Measurements from ENCODE around the gene ALPK3. TPM values are rescaled to one million over a fixed set of nuclear protein-coding genes. Genes with fewer than 3 reads are reported as not detected.

Gene ALPK3
- total RNA-seq, 1 donor from 2014 or later, result 190 TPM

DNA sequence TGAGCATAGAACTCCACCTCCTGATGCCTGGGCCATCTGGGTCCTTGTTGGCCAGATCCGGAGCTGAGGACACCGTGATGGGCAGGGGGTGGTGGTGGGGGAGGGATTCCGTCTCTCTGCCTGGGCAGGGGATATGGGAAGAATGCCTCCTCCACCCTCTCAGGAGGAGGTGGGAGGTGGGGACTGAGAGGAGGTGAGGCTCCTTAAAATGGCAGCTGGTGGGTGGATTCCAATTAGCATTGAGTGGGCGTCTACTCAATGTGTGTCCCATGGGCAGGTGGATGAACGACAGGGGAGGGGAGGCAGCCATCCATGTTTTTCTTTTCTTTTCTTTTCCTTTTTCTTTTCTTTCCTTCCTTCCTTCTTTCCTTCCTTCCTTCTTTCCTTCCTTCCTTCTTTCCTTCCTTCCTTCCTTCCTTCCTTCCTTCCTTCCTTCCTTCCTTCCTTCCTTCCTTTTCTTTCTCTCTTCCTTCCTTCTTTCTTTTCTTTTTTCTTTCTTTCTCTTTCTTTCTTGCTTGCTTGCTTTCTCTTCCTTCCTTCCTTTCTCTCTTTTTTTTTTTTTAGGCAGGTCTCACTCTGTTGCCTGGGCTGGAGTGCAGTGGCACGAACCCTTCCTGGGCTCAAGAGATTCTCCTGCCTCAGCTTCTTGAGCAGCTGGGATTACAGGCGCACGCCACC, 72.3 kb downstream of the ALPK3 start:
- no peak for DNase-seq (ENCODE audit: low read depth)

DNA sequence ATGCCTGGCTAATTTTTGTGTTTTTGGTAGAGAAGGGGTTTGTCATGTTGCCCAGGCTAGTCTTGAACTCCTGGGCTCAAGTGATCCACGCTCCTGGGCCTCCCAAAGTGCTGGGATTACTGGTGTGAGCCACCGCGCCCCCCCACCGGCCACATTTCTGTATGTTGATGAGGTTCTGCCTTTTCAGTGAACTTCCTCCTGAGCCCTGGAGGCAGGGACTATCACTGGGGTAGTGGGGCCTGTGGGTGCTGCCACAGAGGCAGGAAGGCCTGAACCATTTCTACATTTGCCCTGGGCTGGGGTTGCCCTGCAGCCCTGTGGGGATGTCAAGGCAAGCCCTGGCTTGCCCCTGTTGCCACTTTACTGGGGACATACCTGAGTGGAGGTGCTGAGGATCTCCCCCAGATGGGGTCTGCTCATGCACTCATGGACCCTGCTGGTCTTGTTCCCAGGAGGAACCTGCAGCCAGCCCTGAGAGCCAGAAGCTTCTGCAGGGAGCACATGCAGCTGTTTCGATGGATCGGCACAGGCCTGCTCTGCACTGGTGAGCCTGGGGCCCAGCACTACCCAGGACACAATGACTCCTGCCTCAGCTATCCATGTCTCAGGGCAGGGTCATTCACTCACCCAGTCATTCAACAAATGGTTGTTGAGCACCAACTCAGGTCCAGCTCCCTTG, 73.0 kb downstream of the ALPK3 start:
- DNase-seq (ENCODE audit: low read depth), result no peak

DNA sequence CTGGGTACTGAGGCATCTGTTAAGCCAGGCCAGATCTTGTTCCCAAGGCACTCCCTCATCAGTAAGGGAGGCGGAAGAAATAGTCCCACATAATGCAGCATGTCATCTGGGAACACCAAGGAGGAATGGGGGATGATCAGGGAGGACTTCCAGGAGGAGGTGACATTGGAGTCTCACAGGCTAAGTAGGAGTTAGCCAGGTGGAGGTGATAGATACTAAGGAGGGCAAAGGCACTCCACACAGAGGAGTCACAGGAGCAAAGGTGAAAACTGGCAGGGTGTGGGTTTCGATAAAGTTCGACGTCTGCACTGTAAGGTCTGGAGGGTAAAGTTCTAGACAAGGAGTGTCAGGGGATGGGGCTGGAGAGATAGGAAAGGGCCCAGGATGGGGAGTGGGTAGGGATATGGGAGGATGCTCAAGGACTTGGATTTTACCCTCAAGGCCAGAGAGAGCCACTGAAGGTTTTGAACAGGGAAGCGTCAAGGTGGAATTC, 73.6 kb downstream of the ALPK3 start:
- no peak for DNase-seq (ENCODE audit: low read depth)

DNA sequence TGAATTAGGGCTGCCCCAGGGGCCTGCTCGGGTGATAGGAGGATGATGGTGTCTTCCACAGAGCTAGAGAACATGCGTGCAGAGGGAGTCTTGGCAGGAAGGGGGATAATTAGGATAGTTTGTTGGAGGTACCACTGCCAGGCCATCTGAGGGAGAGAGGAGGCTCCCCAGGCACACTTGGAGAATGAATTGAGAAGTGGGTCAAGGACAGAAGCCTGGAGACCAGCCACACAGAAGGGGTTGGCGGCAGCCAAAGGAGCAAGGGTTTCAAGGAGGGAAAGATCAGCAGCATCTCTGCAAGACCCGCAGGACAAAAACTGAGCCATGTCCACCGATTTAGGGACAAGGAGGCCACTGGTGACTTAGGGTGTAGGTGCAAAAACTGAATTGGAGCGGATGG, 74.2 kb downstream of the ALPK3 start:
- no peak for DNase-seq (ENCODE audit: low read depth)

DNA sequence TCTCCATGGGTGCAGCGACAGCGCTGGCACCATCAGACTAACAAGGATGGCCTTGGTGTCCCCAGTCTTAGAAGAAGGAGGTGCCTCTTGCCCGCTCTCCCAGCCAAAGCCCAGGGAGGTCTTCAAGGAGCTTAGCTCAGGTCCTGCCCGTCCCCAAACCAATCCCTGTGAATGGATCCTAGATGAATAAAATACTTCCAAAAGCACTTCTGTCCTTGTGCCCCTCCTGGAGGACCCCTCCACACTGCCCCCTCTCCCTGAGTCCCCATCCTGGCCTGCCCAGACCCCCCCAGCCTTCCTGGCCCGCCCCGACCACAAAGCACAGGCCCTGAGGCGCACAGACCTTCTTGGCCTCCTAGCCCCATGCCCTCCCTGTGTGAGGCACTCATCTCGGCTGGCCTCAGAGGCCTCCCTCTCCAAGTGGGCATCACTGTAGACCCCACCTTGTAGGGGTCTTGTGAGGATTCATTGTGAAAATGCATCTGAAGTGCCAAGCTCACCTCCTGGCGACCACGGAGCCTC, 75.7 kb downstream of the ALPK3 start:
- no peak for DNase-seq (ENCODE audit: low read depth)

DNA sequence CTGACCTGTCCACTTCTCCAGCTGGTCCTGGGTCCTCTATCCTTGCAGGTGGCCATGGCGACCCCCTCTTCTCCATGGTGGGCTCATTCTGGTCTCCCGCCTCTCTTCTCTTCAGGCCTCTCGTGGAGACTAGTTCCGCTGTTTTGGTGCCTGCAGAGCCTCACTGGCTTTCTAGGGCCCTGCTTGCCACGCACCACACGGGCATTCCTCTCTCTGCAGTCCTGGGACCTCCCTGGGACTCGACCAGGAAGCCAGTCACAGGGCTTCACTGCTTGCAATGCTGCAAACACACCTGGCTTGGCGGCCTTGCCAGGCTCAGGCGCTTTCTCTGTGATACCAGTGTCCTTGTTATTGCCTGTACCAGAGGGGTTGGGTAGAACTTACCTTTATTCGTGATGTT, 76.5 kb downstream of the ALPK3 start:
- no peak for DNase-seq (ENCODE audit: low read depth)

GRCh38 chr15:84894736-84895425, 77.7 kb downstream of the ALPK3 start:
- DNase-seq (ENCODE audit: low read depth), result no peak

DNA sequence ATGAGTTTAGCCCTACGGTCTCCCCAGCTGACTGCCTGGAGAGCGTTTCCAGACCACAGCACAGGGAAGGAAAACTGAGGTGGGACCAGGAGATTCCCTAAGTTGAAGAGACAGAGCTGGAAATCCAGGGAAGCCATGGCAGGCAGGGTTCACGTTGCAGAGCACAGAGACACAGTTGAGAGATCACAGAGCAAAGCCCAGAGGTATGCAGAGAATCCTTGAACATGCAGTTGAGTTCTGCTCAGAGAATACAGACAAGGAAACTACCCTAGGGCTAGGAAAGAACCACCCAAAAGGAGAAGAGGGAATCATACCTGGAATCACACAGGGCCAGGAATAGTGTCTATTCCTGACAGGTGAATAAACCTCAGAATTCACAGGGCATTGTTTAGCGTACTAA, 81.6 kb downstream of the ALPK3 start:
- DNase-seq (ENCODE audit: low read depth), result no peak

DNA sequence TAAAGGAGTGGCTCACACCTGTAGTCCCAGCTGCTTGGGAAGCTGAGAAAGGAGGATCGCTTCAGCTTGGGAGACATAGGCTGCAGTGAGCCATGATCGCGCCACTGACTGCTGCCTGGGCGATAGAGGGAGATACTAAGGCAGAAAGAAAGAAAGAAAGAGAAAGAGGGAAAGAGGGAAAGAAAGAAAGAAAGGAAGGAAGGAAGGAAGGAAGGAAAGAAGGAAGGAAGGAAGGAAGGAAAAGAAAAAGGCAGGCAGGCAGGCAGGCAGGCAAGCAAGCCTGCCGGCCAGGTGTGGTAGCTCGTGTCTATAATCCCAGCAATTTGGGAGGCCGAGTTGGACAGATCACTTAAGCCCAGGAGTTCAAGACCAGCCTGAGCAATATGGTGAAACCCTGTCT, 82.6 kb downstream of the ALPK3 start:
- DNase-seq (ENCODE audit: low read depth), result no peak

- DNase-seq (ENCODE audit: low read depth), result no peak
Observed at GRCh38 chr15:84901540-84901939, 84.4 kb downstream of the ALPK3 start.

DNA sequence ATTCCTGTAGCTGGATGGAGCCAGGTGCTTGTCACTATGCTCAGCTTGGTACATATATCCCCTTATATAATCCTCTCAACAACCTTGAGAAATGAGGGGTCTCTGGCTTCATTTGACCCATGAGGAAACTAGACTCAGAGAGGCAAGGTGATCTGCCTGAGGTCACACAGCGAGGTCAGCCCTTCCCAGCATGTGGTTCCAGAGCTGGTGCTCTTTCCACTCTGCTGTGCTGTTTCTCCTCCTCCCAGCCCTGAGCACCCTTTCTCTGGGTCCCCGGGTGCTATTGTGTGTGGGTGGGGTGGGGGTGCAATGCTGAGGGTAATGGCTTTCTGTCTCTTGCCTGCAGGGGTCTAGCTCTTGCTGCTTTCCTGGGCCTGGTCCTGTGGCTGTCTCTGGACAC, 86.6 kb downstream of the ALPK3 start:
- DNase-seq (ENCODE audit: low read depth), result no peak

GRCh38 chr15:84904419-84904818, 87.3 kb downstream of the ALPK3 start:
- DNase-seq (ENCODE audit: low read depth), result peak; percentile 34

DNA sequence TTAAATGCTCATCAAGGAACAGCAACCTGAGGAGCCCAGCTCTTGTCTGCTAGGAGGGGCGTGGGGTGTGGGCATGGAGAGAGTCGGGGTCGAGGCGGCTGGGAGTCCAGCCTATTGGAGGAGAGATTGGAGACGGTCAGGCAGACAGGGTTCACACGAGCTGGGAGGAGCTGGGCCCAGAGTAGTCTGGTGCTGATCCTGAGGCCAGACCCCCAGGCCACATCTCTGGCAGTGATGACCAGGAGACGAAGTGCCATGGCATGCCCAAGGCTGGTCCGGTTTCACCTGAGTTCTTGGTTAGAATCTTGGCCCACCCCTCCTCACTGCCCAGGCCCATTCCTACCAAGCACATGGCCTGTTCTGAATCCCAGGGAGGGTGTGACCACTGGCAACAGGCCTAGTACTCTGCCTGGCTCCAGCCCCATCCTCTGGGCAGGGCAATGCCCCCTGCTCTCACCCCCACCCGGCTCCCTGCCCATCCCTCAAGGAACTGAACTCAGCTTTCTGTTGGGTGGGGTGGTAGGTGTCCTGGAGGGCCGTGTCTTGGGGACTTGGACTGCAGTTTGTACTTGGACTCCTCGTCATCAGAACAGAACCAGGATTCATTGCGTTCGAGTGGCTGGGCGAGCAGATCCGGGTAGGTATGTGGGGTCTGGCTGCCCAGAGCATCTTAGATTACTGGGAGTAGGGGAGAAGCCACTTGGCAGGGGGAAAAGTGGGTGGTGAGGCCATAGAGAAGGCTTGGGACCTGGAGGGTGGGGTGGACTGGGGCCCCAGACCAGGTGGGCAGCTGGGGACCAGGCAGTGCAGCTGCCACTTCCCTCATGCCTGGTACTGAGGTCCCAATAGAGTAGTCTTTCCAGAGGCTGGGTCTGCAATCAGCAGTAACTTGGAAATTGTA, 88.1 kb downstream of the ALPK3 start:
- no peak for DNase-seq (ENCODE audit: low read depth)

DNA sequence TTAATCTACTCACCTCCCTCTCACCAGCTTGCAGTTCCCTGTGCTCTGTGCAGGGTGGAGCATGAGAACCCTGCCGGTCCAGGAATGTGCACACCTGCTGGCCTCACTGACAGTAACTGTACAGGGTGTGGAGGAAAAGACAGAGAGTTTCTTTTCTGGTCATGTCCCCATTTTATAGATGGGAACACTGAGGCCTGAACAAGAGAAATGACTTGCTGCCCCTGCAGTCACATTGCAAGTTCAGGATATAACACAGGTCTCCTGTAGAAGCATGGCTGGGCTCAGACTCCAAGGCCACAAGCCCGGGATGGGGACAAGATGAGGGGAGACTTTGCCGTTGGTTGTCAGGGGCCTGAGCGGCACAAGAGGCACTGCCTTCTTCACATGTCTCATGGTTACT, 90.6 kb downstream of the ALPK3 start:
- DNase-seq (ENCODE audit: low read depth), result no peak

- DNase-seq (ENCODE audit: low read depth), result no peak
Observed at GRCh38 chr15:84908564-84908963, 91.4 kb downstream of the ALPK3 start.

DNA sequence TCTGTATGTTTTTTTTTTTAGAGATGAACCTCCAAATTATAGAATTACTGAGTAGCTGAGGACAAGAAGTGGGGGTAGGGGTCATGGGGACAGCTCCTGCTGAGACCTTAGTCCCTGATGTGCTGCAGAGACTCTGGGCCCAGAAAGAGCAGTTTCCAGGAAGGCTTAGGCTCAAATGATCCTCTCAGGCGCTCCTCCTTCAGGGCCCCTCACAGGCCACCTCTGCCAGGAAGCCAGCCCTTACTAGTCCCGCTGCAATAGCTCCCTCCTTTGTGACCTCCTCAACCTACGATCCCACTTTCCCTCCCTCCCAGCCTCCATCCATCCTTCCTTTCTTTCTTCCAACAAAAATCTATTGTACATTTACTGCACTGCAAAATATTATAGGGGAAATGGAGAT, 91.9 kb downstream of the ALPK3 start:
- DNase-seq (ENCODE audit: low read depth), result no peak

- no peak for DNase-seq (ENCODE audit: low read depth)
Observed at GRCh38 chr15:84909782-84910181, 92.6 kb downstream of the ALPK3 start.

GRCh38 chr15:84910928-84911623, 93.9 kb downstream of the ALPK3 start:
- no peak for DNase-seq (ENCODE audit: low read depth)

DNA sequence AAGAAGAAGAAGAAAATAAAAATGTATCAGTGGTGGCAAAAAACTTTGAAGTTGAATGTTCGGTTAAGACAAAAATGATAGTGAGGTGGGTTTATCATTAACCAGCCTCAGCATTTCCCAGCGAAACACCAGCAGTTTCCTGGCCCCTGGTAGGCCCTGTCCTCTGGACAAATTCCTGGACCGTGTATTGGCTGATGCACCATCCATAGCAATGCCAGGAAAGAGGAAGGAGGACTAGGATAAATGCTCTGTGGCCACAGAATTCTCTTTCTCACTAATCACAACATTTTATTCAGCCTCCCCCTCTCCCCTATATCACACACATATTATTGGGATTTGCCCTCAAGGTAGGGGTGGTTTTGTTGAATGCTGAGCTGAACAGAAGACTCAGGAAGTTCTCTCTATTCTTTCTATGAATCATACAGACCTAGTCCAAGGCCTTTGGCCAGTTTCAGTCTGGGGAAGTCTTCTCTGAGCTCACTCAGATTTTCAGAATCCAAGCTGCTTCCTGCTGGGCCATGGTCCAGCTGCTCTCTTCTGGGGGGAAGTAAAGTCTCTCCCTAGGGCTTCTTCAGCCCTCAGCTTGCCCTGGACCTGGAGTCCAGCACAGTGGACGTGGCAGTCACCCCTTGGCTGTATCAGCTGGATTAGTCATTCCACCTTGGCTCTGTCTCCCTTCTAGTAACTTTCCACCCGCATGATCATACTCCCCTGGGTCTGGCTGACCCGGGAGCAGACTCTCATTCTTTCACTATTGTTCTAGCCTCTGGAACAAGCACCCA, 94.9 kb downstream of the ALPK3 start:
- DNase-seq (ENCODE audit: low read depth), result peak; percentile 77

- no peak for DNase-seq (ENCODE audit: low read depth)
Observed at GRCh38 chr15:84913360-84913723, 96.2 kb downstream of the ALPK3 start.

All from myocyte (in vitro differentiated cells).